Measurements from ENCODE around the gene CAND1.
"Not testable (repeated sequence)": the region's sequence is repeated elsewhere in the genome, so short reads cannot be mapped to it uniquely, and the experiment has no call there.

CAND1 gene

GRCh38 chr12:67284561-67284960 is 15.4 kb downstream of the CAND1 start:
- no peak for DNase-seq

- no peak for DNase-seq
These were observed 17.1 kb downstream of the CAND1 start for GRCh38 chr12:67286257-67286656.

GRCh38 chr12:67287311-67287710 is 18.2 kb downstream of the CAND1 start:
- DNase-seq, result no peak

- no peak for DNase-seq
These were observed 19.4 kb downstream of the CAND1 start for GRCh38 chr12:67288561-67288960.

- DNase-seq, result no peak
These were observed 21.2 kb downstream of the CAND1 start for GRCh38 chr12:67290378-67290777.

- DNase-seq, result no peak
These were observed 30.4 kb downstream of the CAND1 start for GRCh38 chr12:67299526-67299925.

- no peak for DNase-seq
These were observed 30.8 kb downstream of the CAND1 start for GRCh38 chr12:67299926-67300325.

- no peak for DNase-seq
These were observed 33.0 kb downstream of the CAND1 start for GRCh38 chr12:67302162-67302561.

GRCh38 chr12:67305544-67305943 is 36.4 kb downstream of the CAND1 start:
- DNase-seq, result no peak

- no peak for DNase-seq
These were observed 37.6 kb downstream of the CAND1 start for GRCh38 chr12:67306712-67307111.

- no peak for DNase-seq
These were observed 46.5 kb downstream of the CAND1 start for GRCh38 chr12:67315661-67316060.

GRCh38 chr12:67318786-67319185 is 49.6 kb downstream of the CAND1 start:
- no peak for DNase-seq

GRCh38 chr12:67319936-67320335 is 50.8 kb downstream of the CAND1 start:
- DNase-seq, result no peak

GRCh38 chr12:67320614-67321295 is 51.6 kb downstream of the CAND1 start:
- no peak for DNase-seq

GRCh38 chr12:67322580-67322979 is 53.4 kb downstream of the CAND1 start:
- no peak for DNase-seq

GRCh38 chr12:67323007-67323406 is 53.8 kb downstream of the CAND1 start:
- no peak for DNase-seq

GRCh38 chr12:67326637-67327036 is 57.5 kb downstream of the CAND1 start:
- DNase-seq, result no peak

- DNase-seq, result no peak
These were observed 58.3 kb downstream of the CAND1 start for GRCh38 chr12:67327466-67327865.

- DNase-seq, result no peak
These were observed 62.0 kb downstream of the CAND1 start for GRCh38 chr12:67331123-67331522.

GRCh38 chr12:67331828-67332227 is 62.7 kb downstream of the CAND1 start:
- DNase-seq, result no peak

GRCh38 chr12:67333649-67334048 is 64.5 kb downstream of the CAND1 start:
- DNase-seq, result no peak

GRCh38 chr12:67338426-67338825 is 69.3 kb downstream of the CAND1 start:
- DNase-seq, result no peak

- DNase-seq, result no peak
These were observed 70.4 kb downstream of the CAND1 start for GRCh38 chr12:67339530-67339929.

GRCh38 chr12:67341086-67341485 is 71.9 kb downstream of the CAND1 start:
- not testable (repeated sequence) for DNase-seq

- no peak for DNase-seq
These were observed 76.0 kb downstream of the CAND1 start for GRCh38 chr12:67344979-67345710.

Data from NCI-H526 (cell line).